GM12891 (cell line): ENCODE results near the gene AKAP14.

ENCODE experiments used
- POLR2A ChIP-seq: IDR thresholded peaks from 2 replicates; pipeline ENCODE4 v1.6.1; 2011; ENCODE audit warnings: low read depth, low read length, control low read depth
- POLR2AphosphoS5 ChIP-seq: IDR thresholded peaks from 2 replicates; pipeline ENCODE4 v1.6.1; 2011; ENCODE audit warnings: low read depth, low read length, control low read depth
- POU2F2 ChIP-seq: IDR thresholded peaks from 2 replicates; pipeline ENCODE4 v1.6.1; 2011; ENCODE audit warnings: low read depth, mild to moderate bottlenecking, control low read depth, low read length, moderate library complexity
- SPI1 ChIP-seq: IDR thresholded peaks from 2 replicates; pipeline ENCODE4 v1.6.1; 2011; ENCODE audit warnings: low read depth, low read length, control low read depth
- TAF1 ChIP-seq: IDR thresholded peaks from 2 replicates; pipeline ENCODE4 v1.6.1; 2011; ENCODE audit warnings: low read depth, low read length, control low read depth

DNA sequence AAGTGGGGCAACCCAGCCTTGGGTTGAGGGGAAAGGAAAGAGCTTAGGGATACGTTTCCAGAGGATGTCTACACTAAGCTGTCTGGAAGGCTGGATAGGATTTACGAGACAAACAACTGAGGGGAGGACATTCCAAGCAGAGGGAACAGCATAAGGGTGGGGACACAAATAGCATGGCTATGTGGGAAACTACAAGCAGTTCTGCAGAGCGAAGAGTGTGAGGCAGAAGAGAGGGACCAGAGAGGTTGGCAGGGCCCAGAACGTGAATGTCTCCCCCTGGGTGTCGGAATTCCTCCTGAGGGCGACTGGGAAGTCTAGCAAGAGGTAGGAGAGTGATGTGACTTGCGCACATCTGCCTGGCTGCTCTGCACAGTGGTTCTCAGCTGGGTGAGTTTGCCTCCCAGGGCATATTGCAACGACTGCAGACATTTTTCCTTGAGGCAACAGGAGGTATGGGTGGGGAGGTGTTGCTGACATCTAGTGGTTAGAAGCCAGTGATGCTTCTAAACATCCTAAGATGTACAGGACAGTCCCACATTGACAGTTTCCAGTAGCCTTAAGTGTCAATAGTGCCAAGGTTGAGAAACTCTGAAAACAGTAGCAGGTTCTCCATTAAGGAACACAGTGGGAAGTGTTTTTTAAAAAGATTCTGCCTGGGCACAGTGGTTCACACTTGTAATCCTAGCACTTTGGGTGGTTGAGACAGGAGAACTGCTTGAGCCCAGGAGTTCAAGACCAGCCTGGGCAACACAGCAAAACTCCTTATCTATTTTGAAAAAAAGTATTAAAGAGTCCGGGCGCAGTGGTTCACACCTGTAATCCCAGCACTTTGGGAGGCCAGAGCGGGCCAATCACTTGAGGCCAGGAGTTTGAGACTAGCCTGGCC lies 14.9 kb upstream of the AKAP14 start:
- no peak for TF ChIP-seq POLR2A
- TF ChIP-seq POLR2AphosphoS5 = no peak
- TF ChIP-seq TAF1 = no peak
- TF ChIP-seq SPI1 = no peak
- TF ChIP-seq POU2F2 = no peak
